Loucy (cell line): Measurements from ENCODE around the gene UBE2G2.

ENCODE experiments used
- H2AFZ ChIP-seq: fragments of 200-600 bp; sonication (generic); 2 replicates; pipeline ENCODE4 v1.6.0; 2016; ENCODE audit warnings: antibody characterized with exemption, mild to moderate bottlenecking, low read length, moderate library complexity
- H3F3A ChIP-seq: fragments of 200-600 bp; 2 replicates; pipeline ENCODE4 v1.6.0; 2016; ENCODE audit warnings: antibody characterized with exemption, low read depth, mild to moderate bottlenecking
- H3K27me3 ChIP-seq: fragments of 200-600 bp; sonication (generic); 2 replicates; pipeline ENCODE4 v1.6.1; 2014; ENCODE audit warnings: low read length, mild to moderate bottlenecking; ENCODE audit not compliant: insufficient read depth, poor library complexity, severe bottlenecking
- H3K36me3 ChIP-seq: fragments of 200-600 bp; sonication (generic); 2 replicates; pipeline ENCODE4 v1.6.1; 2016; ENCODE audit warnings: low read length; ENCODE audit not compliant: insufficient read depth
- H3K4me1 ChIP-seq: fragments of 200-600 bp; sonication (generic); 2 replicates; pipeline ENCODE4 v1.5.1; 2014; ENCODE audit warnings: low read length, mild to moderate bottlenecking; ENCODE audit not compliant: insufficient read depth, poor library complexity, severe bottlenecking
- H3K4me2 ChIP-seq: fragments of 200-600 bp; sonication (generic); 2 replicates; pipeline ENCODE4 v1.6.0; 2014; ENCODE audit warnings: antibody characterized with exemption, low read length, low read depth, mild to moderate bottlenecking; ENCODE audit not compliant: poor library complexity, severe bottlenecking
- H3K4me3 ChIP-seq: fragments of 200-600 bp; sonication (generic); 2 replicates; pipeline ENCODE4 v1.5.1; 2014; ENCODE audit warnings: low read length, mild to moderate bottlenecking, mixed read lengths; ENCODE audit not compliant: poor library complexity, severe bottlenecking
- H3K79me2 ChIP-seq: fragments of 200-600 bp; sonication (generic); 2 replicates; pipeline ENCODE4 v1.6.1; 2014; ENCODE audit warnings: low read length; ENCODE audit not compliant: insufficient read depth
- H3K9ac ChIP-seq: fragments of 200-600 bp; sonication (generic); 2 replicates; pipeline ENCODE4 v1.6.0; 2014; ENCODE audit warnings: mild to moderate bottlenecking, low read depth, low read length, moderate library complexity; ENCODE audit not compliant: poor library complexity, severe bottlenecking
- H3K9me2 ChIP-seq: fragments of 200-600 bp; sonication (generic); replicated peaks from 2 replicates; pipeline ENCODE4 v1.6.1; 2016; ENCODE audit warnings: low read depth, low read length, mixed read lengths
- H3K9me3 ChIP-seq: fragments of 200-600 bp; sonication (generic); 2 replicates; pipeline ENCODE4 v1.6.1; 2014; ENCODE audit warnings: mild to moderate bottlenecking, antibody characterized with exemption, low read length, low read depth; ENCODE audit not compliant: insufficient read depth
- H4K20me1 ChIP-seq: fragments of 200-600 bp; sonication (generic); 2 replicates; pipeline ENCODE4 v1.6.0; 2014; ENCODE audit warnings: antibody characterized with exemption, low read length, mild to moderate bottlenecking; ENCODE audit not compliant: insufficient read depth, poor library complexity, severe bottlenecking
- EZH2phosphoT487 ChIP-seq: fragments of 200-600 bp; IDR thresholded peaks from 2 replicates; pipeline ENCODE4 v1.6.1; 2018; ENCODE audit warnings: antibody characterized with exemption, mild to moderate bottlenecking, moderate library complexity, borderline replicate concordance
- TF ChIP-seq, protein P1 (sequence below): fragments of 200-600 bp; sonication (generic); conservative IDR thresholded peaks from 2 replicates; pipeline ENCODE4 v1.5.1; 2014; ENCODE audit warnings: mild to moderate bottlenecking, antibody characterized with exemption, low read length

Gene UBE2G2

DNA sequence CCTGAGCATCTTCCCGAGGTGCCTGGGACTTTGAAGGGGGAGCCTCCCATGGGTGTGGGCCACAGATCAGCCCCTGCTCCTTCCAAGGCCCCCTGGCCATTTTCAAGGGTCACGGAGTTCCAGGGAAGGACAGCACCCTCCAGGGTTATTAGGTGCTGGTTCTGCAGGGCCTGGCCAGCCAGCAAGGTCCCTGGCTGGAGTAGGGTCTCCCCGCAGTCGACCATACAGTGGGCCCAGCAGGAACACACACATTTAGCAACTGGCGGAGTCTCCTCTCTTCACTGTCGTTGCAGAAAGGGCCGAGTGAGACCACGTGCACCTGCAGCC, 34.0 kb upstream of the UBE2G2 start:
- Histone ChIP-seq H3K36me3 (no peaks in the 10 kb centered on the region), H4K20me1 (no peaks in the 10 kb centered on the region), H2AFZ (no peak overlapping the region), H3K4me1 (no peaks in the 10 kb centered on the region), H3K79me2 (no peaks in the 10 kb centered on the region), H3K4me2 (no peak overlapping the region), H3K9me2 (no peaks in the 10 kb centered on the region), H3K9me3 (no peaks in the 10 kb centered on the region), H3K4me3 (no peak overlapping the region), H3K27me3 (no peaks in the 10 kb centered on the region), H3K9ac (no peak overlapping the region), H3F3A (no peaks in the 10 kb centered on the region)
- TF ChIP-seq EZH2phosphoT487 = no peak
- TF ChIP-seq, protein P1, sequence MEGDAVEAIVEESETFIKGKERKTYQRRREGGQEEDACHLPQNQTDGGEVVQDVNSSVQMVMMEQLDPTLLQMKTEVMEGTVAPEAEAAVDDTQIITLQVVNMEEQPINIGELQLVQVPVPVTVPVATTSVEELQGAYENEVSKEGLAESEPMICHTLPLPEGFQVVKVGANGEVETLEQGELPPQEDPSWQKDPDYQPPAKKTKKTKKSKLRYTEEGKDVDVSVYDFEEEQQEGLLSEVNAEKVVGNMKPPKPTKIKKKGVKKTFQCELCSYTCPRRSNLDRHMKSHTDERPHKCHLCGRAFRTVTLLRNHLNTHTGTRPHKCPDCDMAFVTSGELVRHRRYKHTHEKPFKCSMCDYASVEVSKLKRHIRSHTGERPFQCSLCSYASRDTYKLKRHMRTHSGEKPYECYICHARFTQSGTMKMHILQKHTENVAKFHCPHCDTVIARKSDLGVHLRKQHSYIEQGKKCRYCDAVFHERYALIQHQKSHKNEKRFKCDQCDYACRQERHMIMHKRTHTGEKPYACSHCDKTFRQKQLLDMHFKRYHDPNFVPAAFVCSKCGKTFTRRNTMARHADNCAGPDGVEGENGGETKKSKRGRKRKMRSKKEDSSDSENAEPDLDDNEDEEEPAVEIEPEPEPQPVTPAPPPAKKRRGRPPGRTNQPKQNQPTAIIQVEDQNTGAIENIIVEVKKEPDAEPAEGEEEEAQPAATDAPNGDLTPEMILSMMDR = no peak

DNA sequence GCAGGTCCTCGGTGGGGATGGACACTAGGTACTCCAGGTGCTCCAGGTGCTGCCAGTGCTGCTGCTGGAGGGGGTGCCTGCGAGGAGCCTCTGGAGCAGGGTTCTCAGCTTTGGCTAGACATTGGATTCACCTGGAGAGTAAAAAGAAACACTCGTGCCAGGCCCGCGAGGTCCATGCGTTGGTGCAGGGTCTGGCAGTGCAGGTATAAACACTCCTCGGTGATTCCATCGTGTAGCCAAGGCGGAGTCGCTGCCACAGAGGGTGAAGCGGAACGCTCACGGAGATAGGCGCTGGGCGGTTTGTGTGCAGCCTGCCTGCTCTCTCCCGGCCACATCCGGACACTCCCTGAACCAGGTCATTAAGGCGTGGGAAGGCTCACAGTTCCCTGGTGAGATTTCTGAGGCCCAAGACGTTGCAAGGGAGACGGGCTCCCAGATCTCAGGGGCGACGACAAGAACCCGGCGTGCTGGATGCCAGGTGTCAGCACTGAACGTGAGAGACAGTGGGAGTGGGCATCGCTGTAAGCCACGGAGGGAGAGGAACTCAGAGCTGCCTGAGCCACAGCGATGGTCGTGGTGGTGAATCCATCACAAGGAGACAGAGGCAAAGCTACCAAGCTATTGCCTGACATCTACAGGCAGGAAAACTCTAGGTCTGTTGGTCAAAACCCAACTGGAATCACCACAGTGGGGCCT, 33.5 kb upstream of the UBE2G2 start:
- no peak overlapping the region for H3K4me3 ChIP-seq
- H3K4me1 ChIP-seq = no peaks in the 10 kb centered on the region
- H4K20me1 ChIP-seq = no peaks in the 10 kb centered on the region
- H3K9me2 ChIP-seq = no peaks in the 10 kb centered on the region
- no peak overlapping the region for H3K9ac ChIP-seq
- no peak overlapping the region for H3K4me2 ChIP-seq
- TF ChIP-seq EZH2phosphoT487 = no peak
- TF ChIP-seq, protein P1 = no peak
- no peak overlapping the region for H2AFZ ChIP-seq
- H3K79me2 ChIP-seq = no peaks in the 10 kb centered on the region
- H3K27me3 ChIP-seq = no peaks in the 10 kb centered on the region
- H3K9me3 ChIP-seq = no peaks in the 10 kb centered on the region
- no peaks in the 10 kb centered on the region for H3K36me3 ChIP-seq
- H3F3A ChIP-seq = no peaks in the 10 kb centered on the region

DNA sequence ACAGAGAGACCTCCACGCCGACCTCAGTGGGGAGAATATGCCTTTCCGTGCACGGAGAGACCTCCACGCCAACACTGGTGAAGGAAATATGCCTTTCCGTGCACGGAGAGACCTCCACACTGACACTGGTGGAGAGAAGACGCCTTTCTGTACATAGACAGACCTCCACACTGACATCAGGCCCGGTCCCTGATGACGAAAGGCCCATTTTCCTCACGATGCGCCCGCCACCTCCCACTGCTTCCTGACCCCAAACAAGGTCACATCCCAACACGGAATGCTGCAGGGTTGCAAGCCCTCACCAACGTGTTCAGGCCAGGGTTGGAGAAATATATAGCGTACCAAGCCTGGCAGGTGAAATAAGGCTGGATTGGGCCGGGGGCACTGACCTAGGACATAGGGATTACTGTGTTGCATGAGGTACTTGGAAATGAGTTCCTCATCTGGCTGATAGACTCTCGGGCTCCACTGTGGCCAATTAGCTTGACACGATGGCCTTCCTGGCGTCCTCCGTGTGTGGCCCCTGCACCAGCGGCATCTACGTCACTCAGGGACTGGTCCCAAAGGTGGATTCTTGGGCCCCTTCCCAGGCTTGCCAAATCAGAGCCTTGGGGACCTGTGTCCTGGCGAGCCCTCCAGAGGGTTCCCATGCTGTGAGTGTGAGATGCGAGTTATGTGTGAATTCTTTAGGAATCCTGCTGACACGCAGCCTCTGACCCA, 32.8 kb upstream of the UBE2G2 start:
- Histone ChIP-seq H3K4me2 (no peak overlapping the region), H3K9me3 (no peaks in the 10 kb centered on the region), H3K27me3 (no peaks in the 10 kb centered on the region), H3K9me2 (no peaks in the 10 kb centered on the region), H3K36me3 (no peaks in the 10 kb centered on the region), H3F3A (no peaks in the 10 kb centered on the region), H3K4me1 (no peaks in the 10 kb centered on the region), H3K4me3 (no peak overlapping the region), H4K20me1 (no peaks in the 10 kb centered on the region), H2AFZ (no peak overlapping the region), H3K79me2 (no peaks in the 10 kb centered on the region), H3K9ac (no peak overlapping the region)
- TF ChIP-seq, protein P1 = no peak
- no peak for TF ChIP-seq EZH2phosphoT487
